Esophagus mucosa (tissue), 1 donor: ENCODE data around the gene TCF4. TPM values are rescaled to one million over a fixed set of nuclear protein-coding genes. Genes with fewer than 3 reads are reported as not detected.

ENCODE experiments used
- ATAC-seq: fragments of 200-7000 bp; cut with Tn5 transposase; one replicate; pipeline ENCODE4 v1.9.1; 2020
- total RNA-seq: library from RNA; stranded (reverse); gene quantifications from one replicate; pipeline ENCODE4 v1.2.4, GENCODE V29; 2023
- donor health status: DM: yes; HTN: yes; CAD: no.

TCF4 gene
- total RNA-seq, 1 donor from 2014 or later: 25.1 TPM

DNA sequence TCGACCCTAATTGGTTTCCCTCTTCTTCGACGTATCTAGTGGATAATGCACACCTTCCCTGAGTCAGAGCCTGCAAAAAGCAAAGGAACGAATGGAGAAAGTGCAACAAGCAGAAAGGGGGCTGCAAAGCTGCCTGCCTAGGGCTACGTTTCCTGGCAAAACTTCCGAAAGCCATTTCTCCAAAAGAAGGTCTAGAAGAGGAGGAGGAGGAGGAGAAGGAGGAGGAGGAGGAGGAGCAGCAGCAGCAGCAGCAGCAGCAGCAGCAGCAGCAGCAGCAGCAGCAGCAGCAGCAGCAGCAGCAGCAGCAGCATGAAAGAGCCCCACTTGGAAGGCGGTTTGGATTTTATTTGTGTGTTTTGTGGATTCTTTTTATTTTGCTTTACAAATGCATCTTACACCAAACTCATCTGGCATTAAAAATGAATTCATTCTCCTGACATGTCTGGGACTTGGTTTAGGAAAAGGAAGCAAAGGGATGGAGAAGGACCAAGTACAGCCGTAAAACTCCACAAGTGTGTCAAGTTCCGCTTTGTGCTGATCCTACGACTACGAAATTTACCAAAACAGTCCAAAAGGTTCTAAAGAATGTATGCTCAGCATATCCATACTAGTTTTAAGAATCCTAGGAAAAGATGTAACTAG lies 2.0 kb downstream of the TCF4 start:
- no peak for ATAC-seq

DNA sequence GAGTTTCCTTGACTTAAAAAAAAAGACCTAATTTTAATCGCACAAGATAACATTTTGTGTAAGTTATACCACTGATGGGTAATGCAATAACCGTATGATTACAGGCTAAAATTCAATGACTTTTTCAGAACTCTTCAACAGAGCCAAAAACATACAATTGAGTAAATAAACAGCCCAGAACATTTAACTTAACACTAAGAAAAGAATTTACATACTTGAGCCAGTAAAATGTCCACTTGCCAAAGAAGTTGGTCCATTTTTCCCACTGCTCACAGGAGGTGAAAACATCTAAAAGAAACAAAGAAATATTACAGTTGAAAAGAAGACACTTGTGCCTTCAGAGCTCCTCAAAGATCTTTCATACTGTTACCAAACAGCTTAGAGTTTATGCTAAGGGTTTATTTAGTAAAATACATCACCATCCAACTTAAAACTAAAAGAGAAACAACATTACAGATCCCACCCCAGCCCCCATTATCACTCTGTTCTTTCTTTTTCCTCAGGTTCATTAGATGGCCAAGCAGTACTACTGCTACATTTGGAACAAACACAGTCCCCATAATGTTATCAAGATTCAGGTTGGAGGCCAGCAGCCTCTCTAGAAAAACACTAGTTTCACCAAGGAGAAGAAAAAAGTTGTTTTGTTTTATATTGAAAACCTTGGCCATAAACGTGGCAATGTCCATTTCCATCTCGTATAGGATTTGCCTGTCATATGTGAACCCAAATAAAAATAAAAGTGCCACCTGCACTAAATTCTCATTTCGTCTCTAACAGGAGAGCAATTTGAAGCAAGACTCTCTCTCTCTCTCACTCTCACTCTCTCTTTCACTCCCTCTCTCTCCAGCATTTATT lies 2.7 kb downstream of the TCF4 start:
- ATAC-seq: no peak

DNA sequence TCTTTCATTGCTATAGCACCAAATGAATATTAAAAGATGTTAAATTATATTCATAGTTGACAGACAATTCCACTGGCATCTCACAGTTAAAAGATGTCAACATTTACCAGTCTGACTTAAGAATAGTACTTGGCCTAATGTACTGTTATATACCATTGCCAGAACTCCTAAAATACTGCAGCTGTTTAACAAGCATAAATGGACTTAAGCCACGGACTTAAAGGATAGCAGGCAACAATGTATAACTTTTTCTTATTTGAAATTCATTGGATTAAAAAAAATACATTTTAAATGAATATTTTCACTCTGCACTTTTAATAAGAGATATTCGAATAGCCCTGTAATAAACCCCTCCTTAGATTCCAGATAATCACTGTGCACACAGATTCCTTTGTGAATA lies 3.8 kb downstream of the TCF4 start:
- no peak for ATAC-seq

DNA sequence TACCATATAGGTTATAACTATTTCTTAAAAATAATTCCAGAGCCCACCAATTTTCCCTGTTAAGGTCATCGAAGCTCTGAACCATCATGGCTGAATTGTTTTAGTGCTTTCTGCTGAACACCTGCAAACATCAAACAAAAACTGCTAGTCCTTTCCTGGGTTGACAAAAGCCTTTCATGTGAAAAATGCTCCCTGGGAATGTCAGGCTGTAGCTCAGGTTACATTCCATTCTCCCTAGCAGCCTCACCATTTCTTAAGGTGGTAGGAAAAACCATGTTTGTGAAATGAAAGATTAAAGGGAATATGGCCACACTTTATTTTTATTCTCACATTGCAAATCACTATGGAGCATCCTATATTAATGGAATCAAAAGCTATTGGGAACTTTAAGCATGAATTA lies 5.7 kb downstream of the TCF4 start:
- ATAC-seq: no peak

DNA sequence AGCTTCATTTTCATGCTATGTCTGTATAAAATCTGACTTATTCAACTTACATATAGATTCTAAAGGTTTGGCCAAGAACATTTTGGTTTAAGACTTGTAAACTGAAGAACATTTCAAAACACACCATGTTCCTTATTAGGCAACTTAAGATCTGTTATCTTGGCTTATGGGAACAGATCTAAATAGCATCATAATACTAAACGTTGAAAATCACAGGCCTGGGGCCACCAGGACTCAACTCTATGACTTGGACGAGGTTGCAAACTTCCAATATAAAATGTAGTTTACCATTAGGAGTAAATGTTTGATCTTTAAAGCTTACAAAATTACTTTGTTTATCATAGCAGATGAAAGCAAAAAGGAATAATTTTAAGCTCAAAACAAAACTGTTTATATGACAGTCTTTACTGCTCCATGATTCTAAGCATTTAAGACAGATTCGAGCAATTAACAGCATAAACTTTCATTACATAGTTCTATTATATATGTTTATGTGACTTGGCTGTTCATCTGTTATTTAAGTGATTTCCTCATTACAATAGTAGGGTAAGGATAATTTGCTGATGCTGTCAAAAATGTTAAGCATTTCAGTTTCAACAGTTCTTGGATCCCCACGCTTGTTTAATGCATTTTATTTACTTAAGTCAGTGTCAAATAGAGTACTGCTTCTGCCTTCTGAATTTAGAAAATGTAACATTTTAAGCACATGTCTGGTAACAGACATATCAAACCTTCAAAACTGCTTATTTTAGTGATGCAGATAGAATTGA lies 8.3 kb downstream of the TCF4 start:
- ATAC-seq: no peak

DNA sequence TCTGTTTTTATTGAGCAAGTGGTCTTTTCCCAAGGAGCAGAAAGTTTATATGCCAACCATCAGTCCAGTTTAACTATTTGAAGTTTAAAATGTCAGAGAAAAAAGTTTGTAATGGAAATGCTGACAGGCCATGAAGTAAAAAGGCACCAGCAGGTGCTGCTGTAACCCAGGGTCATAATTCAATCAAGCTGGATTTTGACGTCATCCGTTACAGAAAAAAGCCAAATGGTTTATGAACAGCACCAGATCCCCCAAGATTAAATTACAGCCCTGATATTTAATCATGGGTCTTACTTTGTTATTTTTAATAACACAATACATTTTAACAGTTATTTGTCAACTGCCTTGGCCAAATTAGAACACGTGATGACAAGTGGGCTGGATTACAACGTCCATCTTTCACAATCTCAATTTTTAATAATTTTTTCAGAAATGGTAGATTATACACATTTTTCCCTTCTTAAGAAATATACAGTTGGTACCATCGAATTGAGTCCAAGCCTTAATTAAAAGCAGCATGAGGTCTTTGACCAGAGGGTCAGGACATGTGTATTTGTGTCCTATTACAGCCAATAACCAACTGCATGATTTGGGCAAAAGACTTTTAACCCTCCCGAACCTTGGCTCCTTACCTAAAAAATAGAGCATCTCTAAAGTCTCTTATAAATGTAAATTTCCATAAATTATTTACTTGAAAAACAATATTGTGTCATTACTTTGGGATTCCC lies 10.0 kb downstream of the TCF4 start:
- no peak for ATAC-seq

DNA sequence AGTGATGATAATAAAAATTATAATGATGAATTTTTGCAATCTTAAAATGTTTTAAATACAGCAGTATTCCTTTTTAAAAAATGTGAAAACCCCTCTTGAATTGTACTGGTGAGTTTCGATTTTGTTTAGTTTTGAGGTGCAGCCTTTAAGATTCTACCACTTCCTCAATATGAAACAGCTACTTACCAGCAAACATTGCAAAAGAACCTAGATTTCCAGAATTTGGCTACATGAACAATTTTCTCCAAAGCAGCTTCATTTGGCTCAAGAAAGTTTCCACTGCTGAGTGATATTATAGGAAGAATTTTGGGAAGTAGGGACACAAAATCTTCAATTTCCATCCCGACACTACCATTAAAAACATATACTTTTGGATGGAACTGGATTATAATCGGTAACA lies 12.0 kb downstream of the TCF4 start:
- ATAC-seq: no peak

DNA sequence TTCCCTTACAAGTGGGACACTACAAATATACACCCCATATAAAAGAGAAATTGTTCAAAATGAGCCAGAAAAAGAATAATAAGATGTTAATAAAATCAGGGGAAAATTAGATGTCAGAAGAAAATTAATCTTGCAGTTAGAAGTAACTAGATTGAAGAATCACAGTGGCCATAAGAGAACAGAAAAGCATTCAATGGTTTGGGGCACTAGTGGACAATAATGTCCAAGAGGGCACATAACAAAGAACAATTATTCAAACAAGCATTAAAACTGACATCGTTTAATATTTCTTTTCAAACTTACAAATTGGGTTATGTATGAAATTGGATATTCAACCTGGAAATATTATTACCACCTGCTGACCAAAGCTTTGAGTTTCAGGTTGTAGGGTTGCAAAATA lies 12.9 kb downstream of the TCF4 start:
- ATAC-seq: no peak

DNA sequence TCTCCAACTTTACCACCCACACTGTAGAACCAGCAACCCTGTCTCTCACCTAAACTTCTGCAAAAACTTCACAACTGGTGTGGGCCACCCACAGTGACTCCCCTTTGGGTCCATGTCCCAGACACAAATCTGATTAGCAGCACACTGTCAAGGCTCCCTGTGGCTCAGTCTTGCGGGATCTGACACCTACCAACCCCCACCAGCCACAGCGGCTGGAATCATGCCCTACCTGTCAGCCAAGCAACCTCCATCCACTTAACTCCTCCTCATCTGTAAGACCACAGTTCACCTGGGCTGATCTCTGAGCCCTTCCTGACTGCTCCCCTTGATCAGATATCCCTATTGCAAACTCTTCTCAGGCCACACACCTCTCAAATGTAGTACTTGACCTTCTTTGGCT lies 14.6 kb downstream of the TCF4 start:
- ATAC-seq: no peak

DNA sequence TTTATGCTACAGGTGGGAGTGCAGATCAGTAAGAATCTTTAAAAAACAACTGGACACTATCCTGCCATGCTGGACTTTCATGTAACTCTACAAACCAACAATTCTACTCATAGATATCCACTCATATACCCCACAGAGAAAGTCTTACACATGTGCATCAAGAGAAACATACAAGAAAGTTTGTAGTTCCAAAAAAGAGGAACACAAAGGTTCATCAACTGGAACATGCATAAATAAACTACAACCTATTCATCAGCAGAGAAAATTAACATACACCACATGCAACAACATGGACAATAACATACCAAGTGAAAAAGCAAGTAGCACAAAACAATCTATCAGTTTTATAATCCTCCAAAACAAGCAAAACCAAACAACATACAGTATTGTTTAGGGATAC lies 17.0 kb downstream of the TCF4 start:
- no peak for ATAC-seq

DNA sequence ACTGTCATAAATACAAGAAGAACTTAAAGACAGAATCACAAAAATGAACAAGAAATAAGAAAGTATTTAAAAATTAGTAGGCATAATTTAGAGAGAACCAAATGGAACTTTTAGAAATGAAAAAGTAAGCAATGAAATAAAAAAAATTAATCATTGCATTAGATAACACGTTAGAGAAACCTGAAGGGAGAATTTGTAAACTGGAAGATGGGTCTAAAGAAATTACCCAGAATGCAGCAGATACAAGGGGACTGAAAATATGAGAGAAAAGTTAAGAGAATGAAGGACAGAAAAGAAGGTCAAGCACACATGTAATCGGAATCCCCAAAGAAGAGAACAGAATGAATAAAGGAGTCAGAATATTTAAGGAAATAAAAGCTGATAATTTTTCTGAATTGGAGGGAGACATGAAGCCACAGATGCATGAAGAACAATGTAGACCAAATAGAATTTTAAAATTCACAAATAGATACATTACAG lies 21.5 kb downstream of the TCF4 start:
- no peak for ATAC-seq

DNA sequence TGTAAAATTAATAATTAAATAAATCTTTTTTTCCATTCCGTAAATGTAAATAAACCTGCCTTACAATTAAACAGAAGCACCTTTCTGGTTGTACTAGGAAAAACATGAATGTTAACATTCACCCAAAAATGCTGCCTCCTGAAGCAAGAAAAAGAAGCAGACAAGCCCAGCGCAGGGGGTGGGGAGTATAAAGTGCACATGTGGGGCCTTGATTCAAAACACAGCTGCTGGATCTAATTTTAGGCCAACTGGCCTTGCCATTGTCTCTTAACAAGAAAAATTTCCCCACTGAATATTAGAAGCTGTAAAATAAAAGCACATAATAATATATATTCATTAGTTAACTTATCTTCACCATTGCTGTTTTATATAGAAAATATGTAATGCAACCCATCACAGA lies 28.3 kb downstream of the TCF4 start:
- no peak for ATAC-seq

DNA sequence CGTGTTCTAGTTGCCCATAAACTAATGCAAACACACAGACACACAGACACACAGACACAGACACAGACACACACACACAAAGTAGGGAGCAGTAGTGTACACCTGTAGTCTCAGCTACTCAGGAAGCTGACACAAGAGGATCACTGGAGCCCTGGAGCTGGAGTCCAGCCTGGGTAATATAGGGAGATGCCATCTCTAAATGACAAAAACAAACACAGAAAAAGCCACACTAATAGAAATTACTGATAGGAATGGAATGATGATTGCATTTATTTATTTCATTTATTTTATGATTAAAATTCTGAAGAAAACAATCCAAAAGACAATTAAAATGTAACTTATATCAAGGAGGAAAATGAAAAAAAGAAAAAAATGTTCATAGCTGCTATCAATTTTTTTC lies 30.8 kb downstream of the TCF4 start:
- ATAC-seq: no peak

DNA sequence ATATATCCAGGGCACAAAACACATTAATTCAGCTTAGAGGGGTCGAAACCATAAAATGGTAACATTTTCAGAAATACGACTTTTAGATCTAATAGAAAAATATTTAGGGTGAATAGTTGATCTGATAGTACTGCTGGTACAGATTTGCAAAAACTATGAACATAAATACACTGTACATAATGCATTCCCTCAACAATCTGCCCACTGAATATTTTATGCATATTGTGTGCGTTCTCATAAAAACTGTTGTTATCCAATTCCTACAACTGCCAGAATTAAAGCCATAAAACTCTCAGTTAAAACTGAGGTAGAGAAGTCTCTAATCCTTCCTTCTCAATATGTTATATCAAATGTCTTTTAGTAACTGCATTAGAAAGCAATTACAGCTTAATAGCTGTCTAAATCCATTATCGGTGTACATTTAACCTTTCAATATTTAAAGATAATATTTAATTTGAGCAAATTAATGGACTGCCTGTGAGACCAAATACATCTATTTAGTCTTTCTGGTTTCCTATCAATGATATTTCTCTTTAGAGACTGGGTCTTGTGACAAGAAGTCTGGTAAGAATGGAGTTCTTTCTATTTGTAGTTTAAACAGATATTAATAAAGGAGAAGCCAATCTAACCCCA lies 32.5 kb downstream of the TCF4 start:
- no peak for ATAC-seq

DNA sequence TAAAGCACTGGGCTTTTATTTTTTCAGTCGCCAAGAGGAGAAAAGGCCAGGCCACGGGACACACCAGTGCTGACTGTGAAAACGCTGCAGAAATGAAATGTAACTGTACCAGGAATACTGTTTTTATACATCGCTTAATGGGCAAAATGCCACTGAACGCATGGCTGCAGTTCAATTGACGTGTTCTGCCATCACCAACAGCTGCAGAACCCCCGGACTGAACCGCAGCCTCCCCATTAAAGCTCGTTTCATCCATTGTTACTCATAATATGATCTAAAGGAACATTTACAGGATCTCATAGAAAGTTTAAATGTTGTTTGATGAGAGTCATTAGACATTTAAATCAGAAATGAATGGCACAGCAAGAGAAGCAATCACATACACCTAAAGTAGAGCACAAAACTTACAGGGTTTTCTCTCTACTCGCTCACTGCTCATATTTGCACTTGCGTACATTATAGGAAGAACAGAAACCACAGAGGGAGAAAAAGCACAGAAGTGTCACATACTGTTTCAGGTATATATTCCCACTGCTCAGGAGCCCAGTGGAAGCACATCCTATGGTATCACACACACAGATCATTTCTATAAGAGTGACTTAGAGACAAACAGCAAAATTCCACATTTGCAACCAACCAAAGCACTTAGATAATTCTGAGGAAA lies 35.3 kb downstream of the TCF4 start:
- no peak for ATAC-seq

DNA sequence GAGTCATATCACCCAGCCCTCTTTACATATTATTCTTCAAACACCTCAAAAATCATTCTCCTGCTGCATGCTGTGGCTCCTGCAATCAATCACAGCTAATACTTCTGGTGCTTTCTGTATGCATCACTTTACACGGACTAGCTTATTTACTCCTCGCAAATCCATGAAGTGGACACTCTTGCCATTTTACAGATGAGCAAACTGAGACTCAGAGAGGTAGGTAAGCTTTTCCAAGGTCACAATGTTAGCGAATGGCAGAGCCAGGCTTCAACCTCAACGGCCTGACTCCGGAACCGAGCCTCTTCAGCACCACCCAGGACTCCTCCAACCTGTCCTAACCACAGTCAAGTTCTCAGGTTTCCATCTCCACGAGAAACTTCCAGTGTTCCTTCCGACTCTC lies 36.8 kb downstream of the TCF4 start:
- ATAC-seq: no peak

DNA sequence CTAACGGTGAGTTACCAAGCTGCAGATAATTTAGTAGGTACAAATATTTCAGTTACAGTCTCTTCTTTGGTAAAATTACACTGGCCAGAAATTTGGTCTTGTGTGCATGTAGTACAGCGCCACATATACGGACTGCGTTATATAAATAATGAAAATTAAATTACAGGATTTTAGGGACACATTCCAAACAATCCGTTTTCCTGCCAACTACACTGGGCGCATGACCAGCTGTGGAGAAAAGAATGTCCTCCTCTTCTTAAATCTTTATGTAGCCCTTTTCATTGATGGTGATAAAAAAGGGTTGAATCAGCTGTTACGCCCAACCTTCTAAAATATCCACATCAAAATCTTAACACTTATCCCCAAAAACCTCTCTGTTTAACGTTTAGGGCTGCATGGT lies 37.5 kb downstream of the TCF4 start:
- no peak for ATAC-seq

DNA sequence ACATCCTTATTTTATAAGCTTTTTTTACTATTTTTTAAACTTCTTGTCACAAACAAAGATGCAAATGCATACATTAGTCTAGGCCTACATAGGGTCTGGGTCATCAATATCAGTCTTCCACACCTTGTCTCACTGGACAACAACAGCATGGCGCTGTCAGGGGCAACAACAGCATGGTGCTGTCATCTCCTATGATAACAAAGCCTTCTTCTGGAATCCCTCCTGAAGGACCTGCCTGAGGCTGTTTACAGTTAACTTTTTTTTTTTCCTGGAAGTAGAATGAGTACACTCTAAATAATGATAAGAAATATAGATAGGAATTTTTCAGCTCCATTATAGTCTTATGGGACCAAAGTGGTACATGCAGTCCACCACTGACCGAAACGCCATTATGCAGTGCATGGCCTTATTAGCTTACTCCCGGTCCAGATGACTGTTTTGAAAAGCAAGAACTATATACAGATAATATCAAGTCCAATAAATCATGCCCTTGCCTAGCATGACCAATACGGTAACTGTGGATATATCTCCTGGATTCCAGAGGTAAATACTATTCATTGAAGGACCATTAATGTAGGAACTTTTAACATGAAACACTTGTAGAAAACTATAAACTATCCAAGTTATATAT lies 38.4 kb downstream of the TCF4 start:
- ATAC-seq: no peak

DNA sequence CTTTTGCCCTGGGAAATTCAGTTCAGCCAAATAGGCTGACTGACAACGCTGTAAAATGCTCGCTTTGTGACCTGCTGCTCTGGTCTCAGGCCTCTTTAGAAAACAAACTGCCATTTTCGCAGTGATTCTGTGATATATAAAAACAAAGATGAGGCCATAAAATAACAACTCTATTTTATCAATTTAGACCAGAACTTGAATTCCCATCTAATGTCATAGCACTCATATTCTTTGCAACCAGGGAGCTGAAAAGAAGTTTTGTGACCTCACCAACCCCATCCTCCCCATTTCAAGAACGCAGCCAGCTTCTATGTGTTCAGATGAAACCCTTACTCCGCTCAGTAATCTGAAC lies 40.3 kb downstream of the TCF4 start:
- no peak for ATAC-seq

DNA sequence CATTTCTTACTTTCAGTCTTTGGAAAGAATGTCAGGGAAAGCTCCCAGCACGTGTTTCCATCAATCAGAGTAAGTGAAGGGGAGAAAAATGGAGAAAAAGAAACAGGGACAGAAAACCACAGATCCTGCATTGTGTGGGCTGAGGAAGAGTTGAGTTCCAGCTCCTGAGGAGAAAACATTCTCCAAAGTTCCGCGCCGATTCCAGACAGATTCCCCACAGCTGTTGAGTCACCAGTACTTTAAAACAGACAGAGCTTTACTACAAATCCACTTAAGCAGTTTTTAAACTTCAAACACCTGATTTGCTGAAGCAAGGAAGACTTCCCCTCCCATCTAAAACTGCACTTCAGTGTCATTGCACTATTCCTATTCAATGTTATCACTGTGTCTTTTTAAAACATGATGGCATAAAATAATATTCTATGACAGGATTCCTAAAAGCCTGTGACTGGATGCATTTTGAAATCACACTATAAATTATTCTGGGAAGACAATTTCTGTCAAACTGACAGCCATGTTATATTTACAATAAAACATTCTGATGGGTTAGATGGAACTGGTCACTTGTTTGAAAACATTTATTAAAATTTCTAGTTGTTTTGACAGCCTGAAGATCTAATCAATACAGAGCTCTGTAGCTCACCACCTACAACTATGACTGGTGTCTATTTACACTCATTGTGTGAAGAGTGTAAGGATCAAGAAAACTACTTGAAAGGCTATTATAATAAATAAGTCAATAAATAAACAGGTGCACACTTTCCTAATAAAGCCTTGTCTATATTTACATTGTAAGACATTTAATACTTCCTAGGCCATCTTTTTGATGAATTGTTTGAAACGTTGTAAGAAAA lies 40.9 kb downstream of the TCF4 start:
- no peak for ATAC-seq
